ENCODE results near the gene RAP1GAP2. TPM values are rescaled to one million over a fixed set of nuclear protein-coding genes. Genes with fewer than 3 reads are reported as not detected.

RAP1GAP2 gene
- total RNA-seq, 1 donor from 2014 or later: 8.4 TPM

DNA sequence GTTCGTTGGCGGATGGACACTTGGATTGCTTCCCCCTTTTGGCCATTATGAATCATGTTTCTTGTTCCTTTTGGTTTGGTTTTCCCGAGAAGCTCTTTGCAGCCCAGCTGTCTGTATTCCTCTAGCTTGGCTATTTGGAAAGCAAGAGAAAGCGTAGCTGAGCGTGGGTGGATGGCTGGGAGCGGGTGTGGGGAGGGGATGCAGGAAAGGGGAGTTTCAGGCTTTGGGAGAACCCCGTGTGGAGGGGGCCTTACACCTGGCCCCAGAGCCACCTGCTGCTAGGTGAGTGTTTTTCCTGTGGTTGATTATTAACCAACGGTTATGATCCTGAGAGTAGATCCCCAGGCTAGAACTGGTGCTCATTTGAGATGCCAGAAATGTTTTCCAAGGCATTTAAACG is 103.7 kb downstream of the RAP1GAP2 start:
- DNase-seq (ENCODE audit: low spot score): no peak
- intact Hi-C loops (cut with DNase I): no loop called here
- no peak for ATAC-seq

DNA sequence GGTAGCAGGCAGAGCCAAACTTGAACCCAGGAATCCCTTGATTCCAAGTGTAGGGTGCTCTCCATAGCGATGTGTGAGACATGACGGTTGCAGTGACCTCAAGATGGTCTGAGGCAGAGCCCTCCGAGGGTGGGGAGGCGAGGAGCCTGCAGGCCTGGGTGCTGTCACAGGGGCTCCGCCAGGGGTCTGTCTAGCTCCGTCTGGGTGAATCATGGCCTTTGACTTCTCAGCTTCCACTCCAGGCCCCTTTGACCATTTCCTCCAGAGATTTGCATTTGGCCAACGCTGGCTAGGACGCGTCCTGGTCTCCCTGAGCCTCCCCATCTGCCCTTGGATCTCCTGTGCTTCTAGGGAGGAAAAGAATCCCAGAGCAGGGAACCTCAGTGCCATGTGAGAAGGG is 104.6 kb downstream of the RAP1GAP2 start:
- DNase-seq (ENCODE audit: low spot score) (no peak), ATAC-seq (no peak)
- intact Hi-C loops (cut with DNase I): no loop called here

DNA sequence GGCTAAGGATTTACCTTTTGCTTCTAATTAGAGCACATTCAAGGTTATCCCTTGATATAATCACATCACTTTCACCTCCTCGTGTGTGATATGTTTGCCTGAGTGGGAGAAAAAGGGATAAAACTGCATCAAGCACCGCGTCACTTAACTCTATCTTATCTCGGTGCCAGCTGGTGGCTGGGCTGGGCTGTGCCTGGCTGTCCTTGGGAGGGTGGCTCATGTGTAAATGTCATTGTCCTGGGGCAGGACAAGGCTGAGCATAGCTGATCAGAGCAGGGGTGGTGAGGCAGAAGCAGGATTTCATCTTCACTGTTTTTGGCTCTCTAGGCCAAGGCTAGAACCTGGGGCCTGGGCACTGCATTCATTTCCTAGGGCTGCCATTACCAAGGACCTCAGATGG is 105.3 kb downstream of the RAP1GAP2 start:
- no peak for ATAC-seq
- intact Hi-C loops (cut with DNase I): no loop called here
- DNase-seq (ENCODE audit: low spot score): no peak

DNA sequence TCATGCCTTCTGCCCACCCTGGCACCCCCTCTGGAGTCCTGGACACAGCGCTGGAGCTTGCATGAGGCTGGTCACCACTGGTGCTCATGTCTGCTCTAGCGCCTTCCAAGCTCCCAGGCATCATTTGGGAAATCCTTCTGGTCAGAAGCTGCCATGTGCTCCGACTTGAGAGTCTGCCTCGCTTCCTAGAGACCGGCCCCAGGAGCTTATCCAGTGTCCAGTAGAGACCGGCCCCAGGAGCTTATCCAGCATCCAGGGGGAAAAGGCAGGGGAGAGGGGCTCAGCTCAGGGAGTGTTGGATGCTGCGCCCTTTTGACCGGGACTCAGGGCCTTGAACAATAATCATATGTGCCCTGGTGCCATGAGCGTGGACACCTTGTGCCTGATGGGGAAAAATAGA is 106.3 kb downstream of the RAP1GAP2 start:
- ATAC-seq: no peak
- intact Hi-C loops (cut with DNase I): no loop called here

DNA sequence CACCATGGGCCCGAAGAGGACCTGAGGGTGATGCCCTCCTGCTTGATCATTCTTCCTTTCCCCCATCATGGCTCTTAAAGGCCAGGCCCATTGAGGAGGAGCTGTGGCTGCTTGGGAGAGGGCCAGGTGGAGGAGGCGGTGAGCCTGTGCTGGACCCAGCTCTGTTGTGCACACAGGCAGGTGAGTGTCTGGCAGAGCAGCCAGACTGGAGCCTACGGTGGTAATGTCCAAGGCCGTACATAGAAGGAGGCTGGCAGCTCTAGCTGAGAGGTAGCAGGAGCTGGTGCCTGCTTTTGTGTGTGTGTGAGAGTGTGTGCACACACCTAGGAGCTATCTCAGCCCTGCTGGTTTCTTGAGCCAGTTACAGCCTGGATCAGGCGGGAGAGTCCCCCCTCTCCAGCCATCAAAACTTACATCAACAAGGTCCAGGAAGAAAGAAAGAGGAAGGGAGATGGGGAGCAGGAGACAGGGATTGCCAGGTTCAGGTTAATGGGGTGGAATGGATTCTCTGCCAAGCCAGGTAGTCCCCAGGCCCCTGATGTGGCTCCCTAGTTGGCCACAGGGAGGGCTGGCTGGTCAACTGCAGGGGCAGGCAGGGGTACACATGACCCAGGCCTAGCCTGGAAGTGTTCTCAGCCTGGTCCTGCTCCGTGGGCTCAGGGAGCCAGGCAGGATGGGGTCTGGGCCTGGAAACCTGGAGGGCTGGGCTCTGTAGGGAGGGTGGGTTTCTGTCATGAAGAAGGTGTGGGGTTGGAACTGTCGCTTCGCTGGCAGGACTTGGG is 107.1 kb downstream of the RAP1GAP2 start:
- intact Hi-C loops (cut with DNase I): no loop called here
- DNase-seq (ENCODE audit: low spot score): no peak
- no peak for ATAC-seq

More for the DNA sequence above, 106.3 kb downstream of the RAP1GAP2 start:
- no peak for DNase-seq (ENCODE audit: low spot score)

DNA sequence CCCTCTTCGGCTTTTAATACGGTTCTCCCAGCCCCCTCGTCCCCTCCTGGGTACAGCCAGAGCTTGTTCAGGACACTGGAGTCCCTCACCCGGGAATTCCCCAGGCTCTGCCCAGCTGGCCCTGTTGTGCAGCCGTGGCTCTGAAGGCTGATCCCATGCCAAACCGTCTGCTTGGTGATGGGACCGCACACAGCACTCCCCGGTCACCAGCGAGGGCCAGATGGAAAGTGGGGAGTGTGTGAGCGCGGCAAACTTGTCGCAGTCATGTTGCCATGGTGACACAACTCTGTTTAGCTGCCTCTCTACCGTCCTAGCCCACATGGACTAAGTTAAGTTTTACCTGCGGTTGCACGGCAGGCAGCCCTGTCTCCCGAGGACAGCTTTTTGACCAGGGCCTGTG is 107.9 kb downstream of the RAP1GAP2 start:
- no peak for DNase-seq (ENCODE audit: low spot score)
- intact Hi-C loops (cut with DNase I): no loop called here
- no peak for ATAC-seq

DNA sequence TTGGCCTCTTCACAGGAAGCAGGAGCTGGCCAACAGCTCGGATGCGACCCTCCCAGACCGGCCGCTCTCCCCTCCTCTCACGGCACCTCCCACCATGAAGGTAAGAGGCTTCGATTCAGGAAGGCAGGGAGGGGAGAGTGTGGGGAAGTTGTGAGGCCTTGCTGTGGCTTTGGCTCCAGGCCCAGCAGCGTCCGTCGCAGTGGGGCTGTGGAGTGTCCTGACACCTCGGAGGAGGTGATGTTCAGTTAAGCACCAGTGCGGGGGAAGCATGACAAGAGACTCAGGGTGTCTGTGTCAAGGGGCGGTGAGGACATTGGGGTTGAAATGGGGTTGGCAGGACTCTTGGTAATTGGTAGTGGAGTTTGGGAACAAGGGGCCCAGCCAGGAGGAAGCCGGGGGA is 109.0 kb downstream of the RAP1GAP2 start:
- DNase-seq (ENCODE audit: low spot score) (no peak), ATAC-seq (no peak)
- intact Hi-C loops (cut with DNase I): no loop called here

DNA sequence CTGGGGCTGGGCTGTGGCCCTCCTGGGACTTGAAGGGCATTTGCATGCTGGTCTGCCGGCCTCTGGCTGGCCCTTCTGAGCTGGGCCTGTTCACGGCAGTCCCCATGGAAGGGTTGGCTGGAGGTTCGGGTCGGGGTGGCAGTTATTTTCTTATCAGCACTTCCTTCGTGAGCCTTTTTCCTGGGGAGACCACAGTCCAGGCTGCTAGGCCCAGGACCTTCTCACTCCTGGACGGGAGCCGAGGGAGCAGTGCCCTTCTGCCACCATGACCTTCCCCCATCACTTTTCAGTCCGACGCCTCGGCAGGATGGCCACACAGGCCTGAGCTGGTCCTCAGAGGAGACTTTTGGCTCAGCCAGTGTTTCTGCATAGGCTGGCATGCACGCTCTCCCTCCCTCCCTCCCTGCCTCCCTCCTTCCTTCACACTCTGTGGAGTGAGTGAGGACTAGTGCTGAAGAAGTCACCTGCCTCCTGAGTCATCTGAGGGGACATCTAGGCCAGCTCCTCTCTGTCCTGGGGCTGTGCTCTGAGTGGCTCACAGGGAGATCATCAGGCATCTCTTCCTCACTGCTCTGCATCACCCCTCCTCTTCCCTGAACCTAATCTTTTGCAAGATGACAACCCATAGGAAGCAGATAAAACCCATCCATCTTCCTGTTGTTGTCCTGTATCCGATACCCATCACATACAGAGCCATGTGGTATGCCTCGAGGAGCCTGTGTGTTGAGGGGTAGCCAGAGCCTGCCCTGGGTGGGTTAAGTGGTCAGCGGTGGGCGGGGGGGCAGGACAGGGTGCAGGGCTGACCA is 109.7 kb downstream of the RAP1GAP2 start:
- ATAC-seq: no peak
- intact Hi-C loops (cut with DNase I): no loop called here

DNA sequence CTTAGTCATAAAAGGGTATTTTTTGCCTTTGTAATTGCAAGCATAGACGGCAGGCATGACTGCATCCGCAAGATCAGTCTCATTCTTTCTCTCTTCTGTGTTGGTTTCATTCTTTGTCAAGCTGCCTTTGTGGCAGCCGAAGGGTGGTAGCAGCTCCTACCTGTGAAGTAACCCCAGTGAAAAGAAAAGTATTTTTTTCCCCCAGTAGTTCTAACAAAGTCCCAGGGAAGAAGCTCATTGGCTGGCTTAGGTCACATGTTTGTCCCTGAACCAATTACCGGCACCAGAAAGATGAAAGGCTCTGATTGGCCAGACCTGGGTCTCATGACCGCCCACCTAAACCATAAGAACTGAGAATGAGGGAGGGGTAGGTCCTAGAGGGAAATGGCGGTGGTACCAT is 110.7 kb downstream of the RAP1GAP2 start:
- intact Hi-C loops (cut with DNase I): no loop called here
- no peak for ATAC-seq
- DNase-seq (ENCODE audit: low spot score): no peak

More for the DNA sequence above, 109.7 kb downstream of the RAP1GAP2 start:
- DNase-seq (ENCODE audit: low spot score): no peak

DNA sequence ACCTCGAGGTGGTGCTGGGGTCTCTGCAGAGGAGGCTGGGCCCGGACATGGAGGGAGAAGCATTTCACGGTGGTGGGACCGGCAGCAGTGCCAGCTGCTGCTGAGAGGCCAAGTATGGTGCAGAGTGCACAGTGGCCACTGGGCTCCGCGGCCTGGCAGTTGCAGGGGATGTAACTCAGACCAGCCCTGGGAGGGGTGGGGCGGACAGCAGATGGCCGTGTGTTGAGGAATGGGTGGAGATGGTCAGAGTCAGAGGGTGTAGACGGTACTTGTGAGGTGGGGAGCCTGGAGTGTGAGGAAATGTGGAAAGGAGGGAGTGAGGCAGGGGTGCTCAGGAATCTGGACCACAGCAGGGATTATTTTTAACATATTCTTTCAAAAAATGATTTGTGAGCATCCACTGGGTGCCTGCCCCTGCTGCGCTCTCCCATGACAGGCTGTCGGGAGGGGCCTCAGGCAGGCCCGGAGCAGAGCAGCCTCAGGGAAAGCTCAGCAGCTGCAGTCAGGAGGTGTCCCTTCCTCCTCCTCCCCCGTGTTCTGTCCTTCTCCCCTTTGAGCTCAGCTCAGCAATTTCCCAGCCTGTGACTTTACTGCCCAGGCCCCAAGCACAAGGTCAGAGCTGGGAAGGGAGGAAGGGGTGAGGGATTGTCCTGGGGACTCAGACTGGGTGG is 113.1 kb downstream of the RAP1GAP2 start:
- ATAC-seq: no peak
- no peak for DNase-seq (ENCODE audit: low spot score)
- intact Hi-C loops (cut with DNase I): no loop called here

DNA sequence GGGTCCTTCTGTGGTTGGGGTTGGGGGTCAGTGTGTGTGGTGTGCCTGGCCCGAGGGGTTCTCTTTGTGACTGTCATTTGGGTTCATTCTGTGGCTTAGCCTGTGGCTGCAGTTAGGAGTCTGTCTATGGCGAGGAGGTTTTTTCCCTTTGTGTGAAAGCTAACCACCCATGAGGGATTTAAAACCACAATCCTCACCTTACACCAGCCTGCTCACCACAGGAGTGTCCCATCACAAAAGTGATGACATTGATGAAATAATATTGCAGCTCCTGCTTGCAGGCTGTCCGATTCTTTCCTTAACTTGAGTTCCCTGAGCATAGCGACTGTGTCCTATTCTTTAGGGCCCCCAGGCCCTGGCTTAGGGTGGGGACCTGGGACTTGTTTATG is 113.6 kb downstream of the RAP1GAP2 start:
- ATAC-seq: no peak
- intact Hi-C loops (cut with DNase I): no loop called here
- no peak for DNase-seq (ENCODE audit: low spot score)

DNA sequence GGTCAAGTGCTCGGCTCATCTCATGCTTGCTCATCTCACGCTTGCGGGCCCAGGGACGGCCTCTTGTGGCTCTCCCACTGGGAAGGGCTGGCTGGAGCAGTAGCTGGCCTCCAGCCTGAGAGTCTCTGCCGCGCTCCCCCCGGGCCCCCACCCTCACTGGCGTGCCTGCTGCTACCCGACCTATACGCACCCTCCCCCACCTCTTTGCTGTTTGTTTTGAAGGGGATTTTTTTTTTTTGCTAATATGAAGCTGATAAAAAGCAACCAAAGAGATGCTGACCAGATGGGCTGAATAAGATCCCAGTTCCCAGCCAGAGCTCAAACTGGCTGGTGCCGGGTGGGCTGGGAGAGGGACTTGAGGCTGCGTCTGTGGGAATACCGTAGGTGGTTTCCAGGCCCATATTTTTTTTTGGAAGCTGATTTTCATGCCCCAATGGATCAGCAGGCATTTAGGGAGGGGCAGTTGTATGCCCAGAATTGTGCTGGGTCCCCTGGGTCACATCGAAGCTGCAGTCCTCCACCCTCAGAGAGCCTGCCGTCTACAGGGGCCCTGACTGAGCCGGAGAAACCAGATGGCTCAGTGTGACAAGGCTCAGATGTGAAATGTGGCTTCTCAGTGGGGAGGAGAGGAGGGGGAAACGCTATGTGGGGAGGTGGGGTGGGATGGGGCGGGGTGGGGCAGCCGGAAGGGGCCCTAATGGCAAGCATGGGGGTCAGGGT is 115.0 kb downstream of the RAP1GAP2 start:
- intact Hi-C loops (cut with DNase I): no loop called here
- DNase-seq (ENCODE audit: low spot score) (no peak), ATAC-seq (no peak)

DNA sequence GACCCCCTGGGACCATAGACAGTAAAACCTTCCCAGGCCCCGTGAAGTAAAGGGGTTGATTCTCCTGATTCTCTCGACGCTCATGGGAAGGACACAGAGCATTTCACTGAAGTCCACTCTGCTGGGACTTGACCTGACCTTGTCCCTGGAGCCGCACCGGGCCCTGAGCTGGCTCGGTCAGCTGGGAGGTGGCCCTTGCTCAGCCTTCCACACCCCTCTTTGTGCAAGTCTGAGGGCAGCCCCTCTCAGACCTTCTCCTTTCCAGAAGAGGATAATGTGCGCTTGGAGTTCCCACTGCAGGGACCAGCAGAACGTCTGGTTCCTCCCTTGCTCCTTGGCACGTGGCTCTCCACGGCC is 115.5 kb downstream of the RAP1GAP2 start:
- ATAC-seq (no peak), DNase-seq (ENCODE audit: low spot score) (no peak)
- intact Hi-C loops (cut with DNase I): no loop called here

DNA sequence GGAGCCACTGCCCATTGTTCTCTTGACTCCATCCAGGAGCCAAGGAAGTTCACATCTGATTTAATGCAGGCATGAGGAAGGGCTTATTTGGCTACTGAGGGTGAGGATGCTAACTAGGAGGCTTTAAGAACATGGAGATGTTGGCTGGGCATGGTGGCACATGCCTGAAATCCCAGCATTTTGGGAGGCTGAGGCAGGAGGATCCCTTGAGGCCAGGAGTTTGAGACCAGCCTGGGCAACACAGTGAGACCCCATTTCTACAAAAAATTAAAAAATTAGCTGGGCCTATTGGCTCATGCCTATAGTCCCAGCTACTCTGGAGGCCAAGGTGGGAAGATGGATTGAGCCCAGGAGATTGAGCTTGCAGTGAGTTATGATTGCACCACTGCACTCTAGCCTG is 116.5 kb downstream of the RAP1GAP2 start:
- intact Hi-C loops (cut with DNase I): no loop called here
- no peak for ATAC-seq
- DNase-seq (ENCODE audit: low spot score): no peak

DNA sequence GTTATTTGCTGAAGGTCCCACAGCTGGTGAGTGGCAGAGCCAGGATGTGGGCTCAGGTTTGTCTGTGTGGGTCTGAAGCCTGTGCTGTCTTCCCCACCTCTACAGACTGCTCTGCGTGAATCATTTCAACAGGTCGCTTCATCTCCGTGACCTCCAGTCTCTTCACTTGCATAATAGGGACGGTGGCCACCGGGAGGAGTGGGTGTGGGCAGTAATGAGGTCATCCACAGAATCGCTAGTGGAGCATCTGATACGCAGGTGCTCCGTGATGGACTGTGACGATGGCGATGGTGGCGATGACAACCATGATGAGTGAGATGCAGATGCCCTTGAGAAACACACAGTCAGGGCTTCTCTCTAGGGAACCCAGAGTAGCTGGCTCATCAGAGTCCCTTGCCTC is 120.2 kb downstream of the RAP1GAP2 start:
- ATAC-seq: no peak

DNA sequence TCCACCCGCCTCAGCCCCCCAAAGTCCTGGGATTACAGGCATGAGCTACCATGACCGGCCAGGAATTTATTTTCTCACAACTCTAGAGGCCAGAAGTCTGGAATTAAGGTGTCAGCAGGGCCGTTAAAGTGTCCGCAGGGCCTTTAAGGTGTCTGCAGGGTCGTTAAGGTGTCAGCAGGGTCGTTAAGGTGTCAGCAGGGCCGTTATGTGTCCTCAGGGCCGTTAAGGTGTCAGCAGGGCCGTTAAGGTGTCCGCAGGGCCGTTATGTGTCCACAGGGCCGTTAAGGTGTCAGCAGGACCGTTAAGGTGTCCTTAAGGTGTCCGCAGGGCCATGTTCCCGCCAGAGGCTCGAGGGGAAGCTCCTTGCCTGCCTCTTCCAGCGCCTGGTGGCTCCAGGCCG is 125.2 kb downstream of the RAP1GAP2 start:
- intact Hi-C loops (cut with DNase I): no loop called here
- DNase-seq (ENCODE audit: low spot score) (no peak), ATAC-seq (no peak)

More for the DNA sequence above, 120.2 kb downstream of the RAP1GAP2 start:
- intact Hi-C loops (cut with DNase I): no loop called here
- no peak for DNase-seq (ENCODE audit: low spot score)

DNA sequence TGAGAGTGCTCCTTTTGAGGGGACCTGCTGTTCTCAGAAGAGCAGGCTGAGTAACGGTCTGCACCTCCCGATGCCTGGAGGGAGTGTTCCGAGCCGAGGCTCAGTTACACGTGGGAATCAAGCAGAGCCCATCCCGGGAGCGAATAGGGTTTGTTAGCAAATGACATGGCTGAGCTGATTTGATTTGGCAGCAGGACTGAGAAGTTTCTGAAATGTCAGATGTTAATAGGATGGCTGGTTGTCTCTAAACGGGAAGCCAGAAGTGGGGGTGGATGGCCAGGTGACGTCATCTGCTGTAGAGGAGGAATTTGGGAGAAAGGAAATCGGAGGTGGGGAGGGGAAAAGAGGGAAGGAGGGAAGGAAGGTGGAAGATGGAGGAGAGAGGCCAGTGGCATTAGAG is 128.0 kb downstream of the RAP1GAP2 start:
- no peak for DNase-seq (ENCODE audit: low spot score)
- intact Hi-C loops (cut with DNase I): no loop called here
- ATAC-seq: no peak

DNA sequence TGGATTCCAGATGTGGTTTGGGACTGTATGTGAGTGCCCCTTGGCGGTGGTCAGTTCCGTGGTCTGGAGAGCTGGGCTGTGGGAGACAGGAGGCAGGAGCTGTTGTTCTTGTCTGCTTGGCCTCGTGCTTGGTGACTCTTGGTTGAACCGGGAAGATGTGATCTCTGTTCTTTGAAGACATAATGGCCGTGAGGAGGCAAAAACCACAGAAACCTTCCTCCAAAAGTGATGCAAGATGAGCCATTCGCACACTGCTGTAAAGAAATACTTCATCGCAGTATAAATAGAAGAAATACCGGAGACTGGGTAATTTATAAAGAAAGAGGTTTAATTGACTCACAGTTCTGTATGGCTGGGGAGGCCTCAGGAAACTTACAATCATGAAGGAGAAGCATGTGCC is 128.8 kb downstream of the RAP1GAP2 start:
- DNase-seq (ENCODE audit: low spot score): no peak
- intact Hi-C loops (cut with DNase I): no loop called here
- no peak for ATAC-seq

DNA sequence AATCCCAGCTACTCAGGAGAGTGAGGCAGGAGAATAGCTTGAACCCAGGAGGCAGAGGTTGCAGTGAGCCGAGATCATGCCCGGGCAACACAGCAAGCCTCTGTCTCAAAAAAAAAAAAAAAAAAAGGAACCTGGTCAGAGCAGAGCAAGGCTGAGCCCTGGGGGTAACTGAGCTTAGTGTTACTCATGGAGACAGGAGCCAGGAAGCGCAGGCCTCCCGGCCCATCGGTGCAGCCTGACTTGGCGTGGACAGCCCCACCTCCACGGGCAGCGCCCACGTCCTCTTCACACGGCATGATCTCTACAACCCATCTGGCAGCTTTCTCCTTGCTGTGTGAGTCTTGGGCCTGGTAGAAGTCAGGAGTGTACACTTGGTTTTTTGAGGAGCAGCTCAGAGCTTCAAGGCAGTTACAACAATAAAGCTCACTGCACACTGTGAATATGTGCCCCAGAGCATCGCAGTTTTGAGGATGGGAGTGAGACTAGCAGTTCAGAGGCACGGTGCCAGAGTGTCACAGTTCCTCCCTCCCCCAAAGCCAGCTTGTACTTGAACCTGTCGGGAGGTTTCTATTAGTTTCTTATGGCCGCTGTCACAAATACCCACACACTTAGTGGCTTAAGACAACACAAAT is 129.9 kb downstream of the RAP1GAP2 start:
- ATAC-seq: no peak
- DNase-seq (ENCODE audit: low spot score): no peak
- intact Hi-C loops (cut with DNase I): no loop called here

Measured in sciatic nerve (tissue), 2 donors.